SH-SY5Y (cell line): ENCODE results near the gene SIAE.

Source experiments
- GATA2 ChIP-seq: IDR thresholded peaks from 2 replicates; pipeline ENCODE4 v1.6.1; 2011; ENCODE audit warnings: mild to moderate bottlenecking, low read depth, low read length
- GATA3 ChIP-seq: IDR thresholded peaks from 2 replicates; pipeline ENCODE4 v1.6.1; 2011; ENCODE audit warnings: low read depth, mild to moderate bottlenecking, low read length, moderate library complexity

DNA sequence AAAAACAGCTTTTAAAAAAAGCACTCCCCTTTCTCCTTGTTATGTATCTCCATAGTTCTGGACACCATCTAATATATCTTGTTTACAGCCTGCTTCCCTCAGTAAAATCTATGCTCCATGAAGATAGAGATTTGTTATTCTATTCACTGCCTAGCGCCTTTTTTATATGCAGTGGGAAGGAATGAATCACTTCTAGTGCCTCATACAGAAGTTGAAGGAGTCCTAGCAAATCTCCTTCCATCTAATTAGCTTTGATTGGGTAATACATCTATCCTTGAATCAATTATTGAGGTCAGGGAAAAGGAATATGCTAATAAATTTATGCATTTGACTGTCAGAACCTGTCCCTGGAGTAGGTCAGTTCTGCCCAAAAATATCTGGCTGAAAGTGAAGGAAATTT lies 26.0 kb upstream of the SIAE start:
- TF ChIP-seq GATA2 (no peak), GATA3 (no peak)
